ENCODE results near the gene JAKMIP2.

GRCh38 chr5:147708708-147709107 lies 73.8 kb downstream of the JAKMIP2 start:
- TF ChIP-seq MAX (IDR thresholded peaks at IDR 0.05; ENCODE audit: low read depth) (no peak), CTCF (IDR thresholded peaks at IDR 0.05) (no peak), POLR2AphosphoS5 (IDR thresholded peaks at IDR 0.05; ENCODE audit: low read depth, low read length) (no peak), RAD21 (IDR thresholded peaks at IDR 0.05; ENCODE audit: low read length) (no peak), SMC3 (IDR thresholded peaks at IDR 0.05; ENCODE audit: low read depth, low read length) (no peak), MEF2A (IDR thresholded peaks at IDR 0.05; ENCODE audit: borderline replicate concordance, low read depth) (no peak), EZH2phosphoT487 (IDR thresholded peaks at IDR 0.05; ENCODE audit: borderline replicate concordance, low read depth) (no peak), TCF12 (IDR thresholded peaks at IDR 0.05) (no peak), YY1 (IDR thresholded peaks at IDR 0.05; ENCODE audit: low read depth) (no peak), EP300 (IDR thresholded peaks at IDR 0.05; ENCODE audit: borderline replicate concordance in 1 of 2, low read depth in 1 of 2, low read length in 1 of 2) (no peak), TAF1 (IDR thresholded peaks at IDR 0.05; ENCODE audit: borderline replicate concordance, low read depth, low read length) (no peak), RFX5 (IDR thresholded peaks at IDR 0.05; ENCODE audit: low read length) (no peak)
